ENCODE results near the gene F2RL1. TPM values are rescaled to one million over a fixed set of nuclear protein-coding genes. Genes with fewer than 3 reads are reported as not detected.

F2RL1 gene
- total and polyA plus RNA-seq, 2 of the 13 experiments (the other 11 are each of a cell fraction or from before 2014, with no cell fraction given): 9.9 to 23.0 TPM

DNA sequence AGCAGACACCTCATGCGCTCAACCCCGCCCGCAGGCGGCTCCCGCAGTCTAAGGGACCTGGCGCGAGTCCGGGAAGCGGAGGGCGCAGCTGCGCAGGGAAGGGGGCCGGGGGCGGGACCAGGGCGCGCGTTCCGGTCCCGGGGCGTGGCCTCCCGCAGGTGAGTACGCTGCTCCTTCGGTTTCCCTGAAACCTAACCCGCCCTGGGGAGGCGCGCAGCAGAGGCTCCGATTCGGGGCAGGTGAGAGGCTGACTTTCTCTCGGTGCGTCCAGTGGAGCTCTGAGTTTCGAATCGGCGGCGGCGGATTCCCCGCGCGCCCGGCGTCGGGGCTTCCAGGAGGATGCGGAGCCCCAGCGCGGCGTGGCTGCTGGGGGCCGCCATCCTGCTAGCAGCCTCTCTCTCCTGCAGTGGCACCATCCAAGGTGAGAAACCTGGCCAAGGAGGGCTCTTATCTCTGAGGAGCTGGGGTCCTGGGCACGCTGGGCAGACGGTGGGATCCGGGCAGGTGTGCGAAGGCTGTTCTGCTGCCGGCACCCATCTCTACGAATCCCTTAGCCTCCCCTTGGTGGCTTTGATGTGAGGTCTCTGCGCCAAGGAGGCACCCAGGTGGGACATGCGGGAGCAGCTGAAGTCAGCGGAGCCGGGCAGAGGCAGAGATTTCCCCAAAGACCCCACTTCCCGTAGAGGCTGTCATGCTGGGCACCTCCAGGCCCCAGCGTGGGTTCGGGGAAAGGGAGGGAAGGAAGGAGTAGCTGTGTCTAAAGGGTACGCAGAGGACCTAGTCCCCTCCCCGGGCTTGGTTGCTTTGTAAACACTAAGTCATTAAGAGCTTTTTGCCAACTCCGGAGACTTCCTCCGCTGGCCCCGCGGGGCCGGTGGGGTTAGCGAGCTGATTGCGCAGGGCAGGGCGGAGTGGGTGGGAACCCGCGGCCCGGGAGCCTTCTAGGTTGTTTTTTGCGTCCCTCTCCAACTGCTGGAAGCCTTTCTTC lies at the start of gene F2RL1 (continued):
- peak; percentile 5; the same call in 1 of the 2 replicates for TF ChIP-seq ZFX (CRISPR knock-in tag; IDR thresholded peaks at IDR 0.05; ENCODE audit: low read depth)
- TF ChIP-seq, protein P1, sequence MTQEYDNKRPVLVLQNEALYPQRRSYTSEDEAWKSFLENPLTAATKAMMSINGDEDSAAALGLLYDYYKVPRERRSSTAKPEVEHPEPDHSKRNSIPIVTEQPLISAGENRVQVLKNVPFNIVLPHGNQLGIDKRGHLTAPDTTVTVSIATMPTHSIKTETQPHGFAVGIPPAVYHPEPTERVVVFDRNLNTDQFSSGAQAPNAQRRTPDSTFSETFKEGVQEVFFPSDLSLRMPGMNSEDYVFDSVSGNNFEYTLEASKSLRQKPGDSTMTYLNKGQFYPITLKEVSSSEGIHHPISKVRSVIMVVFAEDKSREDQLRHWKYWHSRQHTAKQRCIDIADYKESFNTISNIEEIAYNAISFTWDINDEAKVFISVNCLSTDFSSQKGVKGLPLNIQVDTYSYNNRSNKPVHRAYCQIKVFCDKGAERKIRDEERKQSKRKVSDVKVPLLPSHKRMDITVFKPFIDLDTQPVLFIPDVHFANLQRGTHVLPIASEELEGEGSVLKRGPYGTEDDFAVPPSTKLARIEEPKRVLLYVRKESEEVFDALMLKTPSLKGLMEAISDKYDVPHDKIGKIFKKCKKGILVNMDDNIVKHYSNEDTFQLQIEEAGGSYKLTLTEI (CRISPR knock-in tag; conservative IDR thresholded peaks at IDR 0.05): no peak
- no peak for TF ChIP-seq ZNF337 (CRISPR knock-in tag; IDR thresholded peaks at IDR 0.05; ENCODE audit: borderline replicate concordance, low read depth)
- no peak for TF ChIP-seq CENPT (CRISPR knock-in tag; IDR thresholded peaks at IDR 0.05; ENCODE audit: low read depth)
- no peak for TF ChIP-seq SYNCRIP (IDR thresholded peaks at IDR 0.05; ENCODE audit: insufficient read depth, low read depth, low read length)
- TF ChIP-seq ZNF501 (CRISPR knock-in tag; IDR thresholded peaks at IDR 0.05): no peak
- no peak for TF ChIP-seq TP53 (CRISPR knock-in tag; conservative IDR thresholded peaks at IDR 0.05)
- TF ChIP-seq HNRNPH1 (optimal IDR thresholded peaks at IDR 0.05; ENCODE audit: low read depth, low read length): no peak
- TF ChIP-seq ZNF558 (CRISPR knock-in tag; IDR thresholded peaks at IDR 0.05; ENCODE audit: borderline replicate concordance): no peak
- TF ChIP-seq FOSL2 (CRISPR knock-in tag; IDR thresholded peaks at IDR 0.05): peak; percentile 57
- no peak for TF ChIP-seq EED (CRISPR knock-in tag; IDR thresholded peaks at IDR 0.05)
- TF ChIP-seq, protein P2, sequence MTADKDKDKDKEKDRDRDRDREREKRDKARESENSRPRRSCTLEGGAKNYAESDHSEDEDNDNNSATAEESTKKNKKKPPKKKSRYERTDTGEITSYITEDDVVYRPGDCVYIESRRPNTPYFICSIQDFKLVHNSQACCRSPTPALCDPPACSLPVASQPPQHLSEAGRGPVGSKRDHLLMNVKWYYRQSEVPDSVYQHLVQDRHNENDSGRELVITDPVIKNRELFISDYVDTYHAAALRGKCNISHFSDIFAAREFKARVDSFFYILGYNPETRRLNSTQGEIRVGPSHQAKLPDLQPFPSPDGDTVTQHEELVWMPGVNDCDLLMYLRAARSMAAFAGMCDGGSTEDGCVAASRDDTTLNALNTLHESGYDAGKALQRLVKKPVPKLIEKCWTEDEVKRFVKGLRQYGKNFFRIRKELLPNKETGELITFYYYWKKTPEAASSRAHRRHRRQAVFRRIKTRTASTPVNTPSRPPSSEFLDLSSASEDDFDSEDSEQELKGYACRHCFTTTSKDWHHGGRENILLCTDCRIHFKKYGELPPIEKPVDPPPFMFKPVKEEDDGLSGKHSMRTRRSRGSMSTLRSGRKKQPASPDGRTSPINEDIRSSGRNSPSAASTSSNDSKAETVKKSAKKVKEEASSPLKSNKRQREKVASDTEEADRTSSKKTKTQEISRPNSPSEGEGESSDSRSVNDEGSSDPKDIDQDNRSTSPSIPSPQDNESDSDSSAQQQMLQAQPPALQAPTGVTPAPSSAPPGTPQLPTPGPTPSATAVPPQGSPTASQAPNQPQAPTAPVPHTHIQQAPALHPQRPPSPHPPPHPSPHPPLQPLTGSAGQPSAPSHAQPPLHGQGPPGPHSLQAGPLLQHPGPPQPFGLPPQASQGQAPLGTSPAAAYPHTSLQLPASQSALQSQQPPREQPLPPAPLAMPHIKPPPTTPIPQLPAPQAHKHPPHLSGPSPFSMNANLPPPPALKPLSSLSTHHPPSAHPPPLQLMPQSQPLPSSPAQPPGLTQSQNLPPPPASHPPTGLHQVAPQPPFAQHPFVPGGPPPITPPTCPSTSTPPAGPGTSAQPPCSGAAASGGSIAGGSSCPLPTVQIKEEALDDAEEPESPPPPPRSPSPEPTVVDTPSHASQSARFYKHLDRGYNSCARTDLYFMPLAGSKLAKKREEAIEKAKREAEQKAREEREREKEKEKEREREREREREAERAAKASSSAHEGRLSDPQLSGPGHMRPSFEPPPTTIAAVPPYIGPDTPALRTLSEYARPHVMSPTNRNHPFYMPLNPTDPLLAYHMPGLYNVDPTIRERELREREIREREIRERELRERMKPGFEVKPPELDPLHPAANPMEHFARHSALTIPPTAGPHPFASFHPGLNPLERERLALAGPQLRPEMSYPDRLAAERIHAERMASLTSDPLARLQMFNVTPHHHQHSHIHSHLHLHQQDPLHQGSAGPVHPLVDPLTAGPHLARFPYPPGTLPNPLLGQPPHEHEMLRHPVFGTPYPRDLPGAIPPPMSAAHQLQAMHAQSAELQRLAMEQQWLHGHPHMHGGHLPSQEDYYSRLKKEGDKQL (CRISPR knock-in tag; IDR thresholded peaks at IDR 0.05; ENCODE audit: low read depth): no peak
- TF ChIP-seq ZNF713 (CRISPR knock-in tag; IDR thresholded peaks at IDR 0.05): no peak
- TF ChIP-seq NBN (conservative IDR thresholded peaks at IDR 0.05): no peak
- TF ChIP-seq, protein P3, sequence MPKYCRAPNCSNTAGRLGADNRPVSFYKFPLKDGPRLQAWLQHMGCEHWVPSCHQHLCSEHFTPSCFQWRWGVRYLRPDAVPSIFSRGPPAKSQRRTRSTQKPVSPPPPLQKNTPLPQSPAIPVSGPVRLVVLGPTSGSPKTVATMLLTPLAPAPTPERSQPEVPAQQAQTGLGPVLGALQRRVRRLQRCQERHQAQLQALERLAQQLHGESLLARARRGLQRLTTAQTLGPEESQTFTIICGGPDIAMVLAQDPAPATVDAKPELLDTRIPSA (CRISPR knock-in tag; IDR thresholded peaks at IDR 0.05; ENCODE audit: borderline replicate concordance): no peak
- TF ChIP-seq, protein P4, sequence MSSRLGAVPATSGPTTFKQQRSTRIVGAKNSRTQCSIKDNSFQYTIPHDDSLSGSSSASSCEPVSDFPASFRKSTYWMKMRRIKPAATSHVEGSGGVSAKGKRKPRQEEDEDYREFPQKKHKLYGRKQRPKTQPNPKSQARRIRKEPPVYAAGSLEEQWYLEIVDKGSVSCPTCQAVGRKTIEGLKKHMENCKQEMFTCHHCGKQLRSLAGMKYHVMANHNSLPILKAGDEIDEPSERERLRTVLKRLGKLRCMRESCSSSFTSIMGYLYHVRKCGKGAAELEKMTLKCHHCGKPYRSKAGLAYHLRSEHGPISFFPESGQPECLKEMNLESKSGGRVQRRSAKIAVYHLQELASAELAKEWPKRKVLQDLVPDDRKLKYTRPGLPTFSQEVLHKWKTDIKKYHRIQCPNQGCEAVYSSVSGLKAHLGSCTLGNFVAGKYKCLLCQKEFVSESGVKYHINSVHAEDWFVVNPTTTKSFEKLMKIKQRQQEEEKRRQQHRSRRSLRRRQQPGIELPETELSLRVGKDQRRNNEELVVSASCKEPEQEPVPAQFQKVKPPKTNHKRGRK (CRISPR knock-in tag; IDR thresholded peaks at IDR 0.05): no peak
- no peak for TF ChIP-seq JARID2 (CRISPR knock-in tag; IDR thresholded peaks at IDR 0.05; ENCODE audit: insufficient replicate concordance)
- TF ChIP-seq ZNF619 (CRISPR knock-in tag; IDR thresholded peaks at IDR 0.05): no peak

Data from HepG2 (cell line).